ENCODE data around the gene GLOD4.

- TF ChIP-seq CTCF (IDR thresholded peaks at IDR 0.05; ENCODE audit: insufficient read depth, low read length), result peak; percentile 15
- TF ChIP-seq POLR2AphosphoS5 (IDR thresholded peaks at IDR 0.05; ENCODE audit: low read depth), result no peak
Observed at GRCh38 chr17:794876-795275, 12.8 kb upstream of the GLOD4 start.
